HPDE6-E6E7 (cell line): Measurements from ENCODE around the gene ASIC2.

ENCODE experiments used
- DNase-seq: peaks from one replicate; pipeline ENCODE4 v3.0.0; 2011; ENCODE audit warnings: missing footprints; ENCODE audit errors: extremely low spot score

ASIC2 gene

DNA sequence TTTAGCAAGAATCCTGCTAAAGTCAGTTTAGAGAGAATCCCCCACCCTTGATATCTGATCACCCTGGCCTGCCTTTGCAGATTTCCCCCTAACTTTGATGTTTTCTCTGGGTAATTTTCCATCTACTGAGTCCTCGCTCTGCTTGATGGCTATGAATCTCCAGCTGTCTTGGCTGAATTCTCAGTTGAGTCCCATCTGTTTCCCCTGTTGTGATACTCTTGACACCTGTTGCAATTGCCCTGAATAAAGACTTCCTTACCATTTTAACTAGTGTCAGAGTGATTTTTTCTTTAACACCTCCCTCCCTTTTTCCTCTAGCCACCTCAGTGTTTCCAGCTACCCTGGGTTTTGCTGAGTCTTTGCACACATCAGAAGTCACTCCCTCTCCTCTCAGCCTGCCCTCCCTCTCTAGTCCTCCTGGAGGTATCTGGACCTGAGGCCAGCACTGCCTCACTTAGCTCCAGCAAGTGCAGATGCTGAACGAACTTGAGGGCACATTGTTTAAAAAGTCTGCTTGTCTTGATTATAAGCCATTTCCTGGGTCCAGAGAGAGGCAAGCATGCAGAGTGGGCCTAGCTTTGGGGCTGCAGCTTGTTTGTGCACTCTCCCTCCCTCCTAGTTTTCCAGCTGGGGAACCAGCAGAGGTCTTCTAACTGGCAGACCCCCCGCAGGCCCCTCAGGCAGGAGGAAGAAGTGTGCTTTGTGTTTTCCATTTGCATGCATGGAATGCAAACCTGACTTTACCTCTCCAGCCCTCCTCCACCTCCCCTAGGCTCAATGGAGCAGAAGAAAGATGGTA lies 268.2 kb downstream of the ASIC2 start:
- no peak for DNase-seq

- no peak for DNase-seq
Observed at GRCh38 chr17:33023790-33024189, 269.3 kb downstream of the ASIC2 start.

DNA sequence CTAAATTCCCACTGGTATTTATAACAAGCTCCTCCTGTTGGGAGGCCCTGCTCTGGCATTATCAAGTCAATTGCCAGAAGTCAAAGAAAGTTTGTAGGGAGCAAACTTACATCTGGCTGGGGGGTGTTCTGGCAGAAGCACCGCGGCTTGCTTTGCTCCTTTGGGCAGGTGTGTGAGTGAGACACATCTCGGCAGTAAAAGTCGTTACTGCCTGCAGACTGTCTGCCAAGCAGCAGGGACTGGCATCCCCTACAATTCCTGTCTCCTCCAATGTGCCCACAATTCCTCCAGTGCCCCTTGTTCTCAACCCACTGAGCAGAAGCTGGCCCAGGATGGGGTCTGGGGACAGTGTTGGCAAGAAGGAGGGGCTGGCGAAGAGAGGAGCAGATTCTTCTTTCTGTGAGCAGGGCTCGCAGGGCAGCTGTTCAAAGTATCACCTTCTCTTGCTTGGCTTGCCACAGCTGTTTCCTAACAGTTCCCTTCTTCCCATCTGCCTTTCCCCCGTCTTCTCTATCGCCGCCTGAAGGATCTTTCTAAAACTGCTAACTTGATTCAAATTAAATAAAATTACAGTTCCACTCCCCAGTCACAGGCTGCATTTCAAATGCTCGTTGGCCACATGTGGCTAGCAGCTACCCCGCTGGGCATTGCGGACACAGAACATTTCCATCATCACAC lies 271.2 kb downstream of the ASIC2 start:
- DNase-seq, result no peak

GRCh38 chr17:33019161-33019890 lies 273.8 kb downstream of the ASIC2 start:
- DNase-seq, result no peak

GRCh38 chr17:33017366-33017765 lies 275.7 kb downstream of the ASIC2 start:
- no peak for DNase-seq

DNA sequence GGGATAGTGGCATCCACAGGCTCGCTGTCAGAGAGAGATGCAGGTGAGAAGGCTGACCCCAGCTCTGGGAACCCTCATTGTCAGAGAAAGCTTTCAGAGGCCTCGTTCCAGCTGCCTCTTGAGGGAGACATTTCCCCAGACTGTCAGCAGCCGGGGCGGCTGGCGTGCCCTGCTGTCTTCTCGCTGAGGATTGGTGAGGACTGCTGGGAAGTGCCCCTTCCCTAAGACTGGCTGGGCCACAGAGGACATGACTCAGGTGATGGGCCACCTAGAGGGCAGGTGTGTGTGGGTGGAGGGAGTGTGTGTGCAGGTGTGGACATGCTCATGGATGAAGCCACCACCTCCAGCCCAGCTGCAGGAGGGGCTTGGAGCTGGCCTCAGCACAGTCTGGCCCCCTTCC lies 276.2 kb downstream of the ASIC2 start:
- DNase-seq, result peak; percentile 35

DNA sequence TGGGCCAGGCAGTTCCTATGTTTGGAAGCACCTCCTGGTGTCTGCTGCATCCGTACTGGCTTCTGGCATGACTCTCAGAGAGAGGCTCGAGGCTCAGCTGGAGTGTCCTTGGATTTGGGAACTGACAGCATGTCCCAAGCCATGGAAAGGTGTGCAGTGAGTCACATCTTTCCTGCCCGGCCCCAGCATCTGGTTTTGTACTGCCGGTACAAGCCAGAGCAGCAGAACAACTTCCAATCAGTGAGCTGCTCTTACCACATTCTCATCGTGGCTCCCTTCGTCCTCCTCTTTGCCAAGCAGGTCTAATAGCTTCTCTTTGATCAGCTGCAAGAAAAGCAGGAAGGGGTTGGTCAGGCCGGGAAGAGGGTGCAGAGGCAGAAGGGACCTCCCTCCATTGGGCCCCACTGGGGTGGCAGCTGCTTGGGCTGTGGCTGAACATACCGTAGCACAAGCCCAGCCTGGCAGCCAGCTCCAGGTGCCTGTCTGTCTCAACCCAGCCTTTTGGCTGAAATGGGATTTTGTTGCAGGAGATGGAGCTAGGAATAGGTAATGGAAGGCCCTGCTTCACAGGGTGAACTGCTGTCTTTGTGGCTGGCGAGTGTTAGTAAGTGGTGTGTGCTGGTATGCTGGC lies 277.3 kb downstream of the ASIC2 start:
- no peak for DNase-seq

GRCh38 chr17:33014751-33015150 lies 278.3 kb downstream of the ASIC2 start:
- no peak for DNase-seq

DNA sequence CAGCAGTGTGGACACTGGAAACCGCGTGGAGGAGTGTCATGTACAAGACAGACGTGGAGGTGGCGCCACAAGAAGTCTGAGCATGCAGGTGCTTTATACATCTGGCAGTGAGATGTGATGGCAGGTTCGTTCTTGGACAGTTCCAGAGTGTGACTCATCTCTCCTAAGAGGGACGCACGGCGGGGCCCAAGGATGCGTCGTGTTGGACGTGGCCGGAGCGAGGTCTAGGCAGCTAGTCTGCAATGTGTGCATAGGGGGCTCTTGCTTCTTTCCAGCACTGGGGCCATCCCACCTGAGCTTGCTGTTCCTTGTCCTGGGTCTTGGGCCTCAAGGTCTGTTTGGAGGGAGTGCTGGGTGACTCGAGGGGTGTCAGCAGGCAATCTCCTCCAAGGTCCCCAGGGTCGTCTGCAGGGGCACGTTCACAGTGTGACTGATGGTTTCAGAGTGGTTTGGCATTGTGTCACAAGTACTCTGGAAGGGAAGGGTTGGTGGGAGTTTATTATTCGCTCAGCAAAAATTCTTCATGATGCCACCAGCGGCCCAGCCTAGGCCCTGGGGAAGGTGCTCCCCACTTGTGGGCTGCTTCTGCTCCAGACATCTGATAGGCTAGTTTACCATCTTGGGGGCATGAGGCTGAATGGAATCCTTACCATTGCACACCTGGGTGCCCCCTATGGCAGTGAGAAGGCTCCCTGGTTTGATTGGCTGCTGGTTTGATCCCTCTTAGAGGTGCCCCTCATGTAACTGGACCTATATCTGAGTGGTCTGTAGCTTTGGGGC lies 279.3 kb downstream of the ASIC2 start:
- DNase-seq, result no peak

DNA sequence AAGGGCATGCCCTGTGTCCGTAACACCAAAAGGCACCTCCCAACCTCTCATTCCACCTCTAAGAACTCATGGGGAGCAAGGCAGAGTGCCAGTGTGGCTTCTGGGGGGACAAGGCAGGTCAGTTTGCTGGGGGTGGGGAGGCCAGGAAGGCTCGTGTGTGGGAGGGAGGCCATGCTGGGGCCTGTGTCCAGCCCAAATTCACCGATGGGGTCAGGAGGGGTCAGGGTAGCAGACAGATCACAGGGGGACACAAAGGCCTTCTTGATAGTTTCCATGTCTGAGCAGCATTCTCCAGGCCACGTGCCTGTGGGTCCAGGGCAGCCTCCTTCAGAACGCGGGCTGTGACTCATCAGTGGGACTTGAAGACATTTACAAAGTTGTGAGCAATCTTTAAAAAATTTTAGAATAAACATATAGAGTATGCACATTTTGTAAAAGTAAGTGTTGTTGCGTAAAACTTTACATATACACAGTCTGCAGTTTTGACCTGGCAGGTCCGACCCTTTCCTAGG lies 280.5 kb downstream of the ASIC2 start:
- DNase-seq, result peak; percentile 84

GRCh38 chr17:33009636-33010035 lies 283.5 kb downstream of the ASIC2 start:
- DNase-seq, result no peak

DNA sequence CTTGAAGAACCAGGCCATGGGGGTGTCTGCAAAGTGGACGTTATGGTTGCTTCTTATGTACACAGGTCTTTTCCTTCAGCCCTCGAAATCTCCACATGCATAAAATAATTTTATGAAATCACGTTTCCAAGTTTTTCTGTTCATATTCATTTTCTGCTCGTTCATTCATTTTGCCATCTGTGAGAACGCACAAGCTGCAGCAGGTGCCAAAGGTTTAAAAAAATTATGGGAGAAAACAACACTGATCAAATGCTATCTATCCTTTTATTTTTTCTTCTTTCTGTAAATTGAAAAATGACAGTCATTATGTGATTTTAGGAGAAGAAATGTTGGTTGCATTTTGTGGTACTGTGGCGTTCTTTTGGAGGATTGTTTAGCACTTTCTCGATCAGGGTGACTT lies 285.9 kb downstream of the ASIC2 start:
- no peak for DNase-seq

DNA sequence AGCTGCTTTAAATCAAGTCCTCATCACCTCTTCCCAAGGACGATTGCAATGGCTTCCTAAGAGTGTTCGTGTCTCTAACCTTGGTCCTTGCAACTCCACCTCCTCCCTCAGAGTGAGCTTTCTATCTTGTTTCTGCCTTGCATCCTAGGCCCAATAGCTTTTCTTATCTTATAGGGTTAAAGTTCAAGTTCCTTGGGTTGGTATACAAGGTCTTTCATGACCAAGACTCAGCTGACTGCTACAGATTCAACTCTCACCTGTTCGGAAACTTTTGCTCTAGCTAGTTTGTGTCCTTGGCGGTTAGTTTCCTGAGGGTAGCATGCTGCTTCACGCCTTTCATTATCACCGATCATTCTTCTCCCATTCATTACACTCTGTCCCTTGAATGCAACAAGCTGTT lies 290.8 kb downstream of the ASIC2 start:
- DNase-seq, result no peak

DNA sequence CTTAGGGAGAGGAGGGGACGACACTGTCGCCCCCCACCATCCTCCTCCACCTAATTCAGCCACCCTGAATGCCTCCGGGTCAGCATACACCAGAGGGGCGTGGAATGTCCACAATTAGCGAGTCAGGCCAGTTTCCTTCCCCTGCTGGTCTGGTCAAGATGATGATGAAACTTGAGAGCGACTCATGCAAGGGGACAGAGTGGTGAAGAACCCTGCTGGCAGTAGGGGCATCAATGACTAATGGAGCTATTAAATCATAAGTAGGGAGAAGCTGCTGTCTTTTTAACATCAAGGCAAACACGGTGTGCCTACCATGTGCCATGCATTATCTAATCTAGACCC lies 294.2 kb downstream of the ASIC2 start:
- no peak for DNase-seq

- peak; percentile 62 for DNase-seq
Observed at GRCh38 chr17:32998111-32998886, 294.8 kb downstream of the ASIC2 start.

DNA sequence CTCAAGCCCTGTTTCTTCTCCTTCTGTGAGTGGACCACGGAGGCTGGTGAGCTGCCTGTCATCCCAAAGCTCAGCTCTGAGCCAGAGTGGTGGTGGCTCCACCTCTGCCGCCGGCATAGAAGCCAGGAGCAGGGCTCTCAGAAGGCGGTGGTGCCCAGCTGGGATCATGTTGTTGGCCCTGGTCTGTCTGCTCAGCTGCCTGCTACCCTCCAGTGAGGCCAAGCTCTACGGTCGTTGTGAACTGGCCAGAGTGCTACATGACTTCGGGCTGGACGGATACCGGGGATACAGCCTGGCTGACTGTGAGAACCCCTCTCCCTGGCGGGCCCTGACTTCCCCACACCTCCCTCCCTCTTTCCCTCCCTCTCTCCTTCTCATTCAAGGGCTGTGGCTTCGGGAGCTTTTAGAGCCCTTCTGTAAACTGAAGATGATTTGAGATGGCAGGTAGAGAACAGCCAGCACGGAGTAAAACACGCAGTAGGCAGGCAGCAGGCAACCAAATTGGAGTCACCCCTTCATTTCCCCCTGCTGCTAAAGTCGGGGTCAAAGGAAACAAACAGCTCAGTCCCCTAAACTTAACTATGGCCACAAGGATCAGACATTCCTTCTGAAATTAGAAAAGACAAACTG lies 297.6 kb downstream of the ASIC2 start:
- DNase-seq, result no peak

- no peak for DNase-seq
Observed at GRCh38 chr17:32993977-32994376, 299.1 kb downstream of the ASIC2 start.

DNA sequence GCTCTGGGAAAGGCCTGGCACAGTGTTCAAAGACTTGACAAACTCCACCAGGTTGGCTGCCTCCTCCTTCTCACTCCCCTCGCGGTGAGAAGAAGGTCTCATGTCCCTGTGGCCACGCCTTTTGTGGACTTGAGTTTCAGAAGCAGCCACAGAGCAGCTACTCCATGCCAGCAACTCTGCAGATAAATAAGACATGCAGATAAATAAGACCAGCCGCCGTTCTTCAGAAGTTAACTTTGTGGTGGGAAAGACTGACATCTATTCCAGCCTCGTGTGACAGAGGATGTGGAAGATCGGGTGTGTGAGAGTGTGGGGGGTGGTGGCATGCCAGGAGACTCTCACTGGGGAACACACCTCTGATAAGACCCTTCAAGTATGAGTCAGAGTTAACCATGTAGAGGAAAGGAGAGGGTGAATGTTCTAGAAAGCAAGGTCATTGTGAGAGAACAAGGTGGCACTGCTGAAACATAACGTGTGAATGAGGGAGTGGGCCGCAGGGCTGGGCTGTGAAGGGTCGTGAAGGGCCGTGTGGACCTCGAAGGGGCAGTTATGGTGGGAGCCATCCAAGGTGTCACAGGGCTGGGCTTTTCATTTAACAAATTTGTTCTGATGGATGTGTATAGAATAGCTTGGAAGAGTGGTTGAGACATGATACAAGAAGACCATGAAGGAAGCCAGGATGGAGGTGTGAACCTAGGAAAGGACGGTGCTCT lies 300.6 kb downstream of the ASIC2 start:
- DNase-seq, result no peak

DNA sequence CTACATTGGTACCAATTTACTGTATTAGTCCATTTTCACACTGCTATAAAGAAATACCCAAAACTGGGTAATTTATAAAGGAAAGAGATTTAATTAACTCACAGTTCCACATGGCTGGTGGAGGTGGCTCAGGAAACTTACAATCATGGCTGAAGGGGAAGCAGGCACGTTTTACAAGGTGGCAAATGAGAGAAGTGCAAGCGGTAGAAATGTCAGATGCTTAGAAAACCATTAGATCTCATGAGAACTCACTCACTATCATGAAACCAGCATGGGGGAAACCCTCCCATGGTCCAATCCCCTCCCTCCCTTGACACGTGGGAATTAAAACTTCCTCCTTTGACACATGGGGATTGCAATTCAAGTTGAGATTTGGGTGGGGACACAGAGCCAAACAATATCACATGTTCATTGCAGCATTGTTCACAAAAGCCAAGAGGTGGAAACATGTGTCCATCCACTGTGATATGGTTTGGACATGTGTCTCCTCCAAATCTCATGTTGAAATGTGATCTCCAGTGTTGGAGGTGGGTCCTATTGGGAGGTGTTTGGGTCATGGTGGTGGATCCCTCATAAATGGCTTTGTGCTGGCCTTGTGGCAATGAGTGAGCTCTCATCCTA lies 304.5 kb downstream of the ASIC2 start:
- no peak for DNase-seq
